ENCODE measurements around the gene NCOR1. TPM values are rescaled to one million over a fixed set of nuclear protein-coding genes. Genes with fewer than 3 reads are reported as not detected.
"Not testable (repeated sequence)": the region's sequence is repeated elsewhere in the genome, so short reads cannot be mapped to it uniquely, and the experiment has no call there.

NCOR1 gene
- total and polyA plus RNA-seq, 9 of the 15 experiments (the other 6 are each of a cell fraction or from before 2014, with no cell fraction given) = 20.2 to 66.5 (median 50.9) TPM

- Histone ChIP-seq H3K27ac (ENCODE audit: extremely low read depth, low read depth, low read length) (no peak overlapping the region), H3K4me2 (ENCODE audit: insufficient read depth, low read length) (no peak overlapping the region), H3K36me3 (ENCODE audit: control insufficient read depth, insufficient read depth, low read length) (peaks cover 42% of the 10 kb centered on the region), H3K9me1 (ENCODE audit: control insufficient read depth, insufficient read depth, low read length) (no peaks in the 10 kb centered on the region), H3K4me3 (no peak overlapping the region), H3K27me3 (ENCODE audit: control insufficient read depth in 2 of 2, insufficient read depth in 2 of 2, low read length in 2 of 2) (no peaks in the 10 kb centered on the region), H3K9ac (ENCODE audit: insufficient read depth in 1 of 2, low read depth in 2 of 2, low read length in 2 of 2) (no peak overlapping the region), H3K9me3 (replicated peaks; ENCODE audit: control insufficient read depth, insufficient read depth, low read depth, low read length) (no peaks in the 10 kb centered on the region), H2AFZ (ENCODE audit: low read depth, low read length) (no peak overlapping the region), H3K4me1 (replicated peaks in 1 of 2; ENCODE audit: control insufficient read depth in 2 of 2, insufficient read depth in 2 of 2, low read length in 2 of 2) (no peaks in the 10 kb centered on the region), H4K20me1 (replicated peaks; ENCODE audit: control insufficient read depth, insufficient read depth, low read length) (no peaks in the 10 kb centered on the region), H3K79me2 (ENCODE audit: control insufficient read depth, insufficient read depth, low read length) (no peaks in the 10 kb centered on the region)
- BruUV-seq (replicated peaks) = no TSS peak
- DNase-seq (ENCODE audit: extremely low read depth in 1 of 4, low spot score in 3 of 4) = no peak
- ChIA-PET POLR2A (interaction anchor here (2.0 kb wide), 1 partner anchor 10 kb away, joined by 7 read pairs; no protein-coding TSS in a partner anchor), CTCF (ENCODE audit: low intra/inter-chr PET ratio) (no interaction called here)
- no peak for FAIRE-seq
- no peak for TF ChIP-seq RFX1 (IDR thresholded peaks at IDR 0.05)
- ATAC-seq = no peak
- intact Hi-C loops (cut with micrococcal nuclease) = no loop called here
- in situ Hi-C loops (cut with MboI) = no loop called here
- 97% methylated on average over 2 of the region's 2 CpGs for WGBS (ENCODE audit: insufficient coverage, low coverage, missing lambda C conversion rate)
Observed at GRCh38 chr17:16148596-16148995, 66.7 kb downstream of the NCOR1 start.

GRCh38 chr17:16145319-16145890, 69.9 kb downstream of the NCOR1 start:
- H3K9ac ChIP-seq (ENCODE audit: insufficient read depth in 1 of 2, low read depth in 2 of 2, low read length in 2 of 2); H3K27ac ChIP-seq (ENCODE audit: extremely low read depth, low read depth, low read length); H3K27me3 ChIP-seq (ENCODE audit: control insufficient read depth in 2 of 2, insufficient read depth in 2 of 2, low read length in 2 of 2); H3K4me2 ChIP-seq (ENCODE audit: insufficient read depth, low read length); intact Hi-C loops (cut with micrococcal nuclease); BruUV-seq (replicated peaks); FAIRE-seq; H3K79me2 ChIP-seq (ENCODE audit: control insufficient read depth, insufficient read depth, low read length); H4K20me1 ChIP-seq (replicated peaks; ENCODE audit: control insufficient read depth, insufficient read depth, low read length); H2AFZ ChIP-seq (ENCODE audit: low read depth, low read length); H3K9me1 ChIP-seq (ENCODE audit: control insufficient read depth, insufficient read depth, low read length); CTCF ChIA-PET (ENCODE audit: low intra/inter-chr PET ratio); DNase-seq (ENCODE audit: extremely low read depth in 1 of 4, low spot score in 3 of 4); in situ Hi-C loops (cut with MboI); H3K4me3 ChIP-seq; H3K4me1 ChIP-seq (replicated peaks in 1 of 2; ENCODE audit: control insufficient read depth in 2 of 2, insufficient read depth in 2 of 2, low read length in 2 of 2); ATAC-seq; POLR2A ChIA-PET; H3K9me3 ChIP-seq (replicated peaks; ENCODE audit: control insufficient read depth, insufficient read depth, low read depth, low read length): not testable (repeated sequence)
- H3K36me3 ChIP-seq (ENCODE audit: control insufficient read depth, insufficient read depth, low read length) = peaks cover 41% of the 10 kb centered on the region
- 95% methylated on average over 10 of the region's 40 CpGs for WGBS (ENCODE audit: insufficient coverage, low coverage, missing lambda C conversion rate)
